ENCODE measurements around the gene EPN2. TPM values are rescaled to one million over a fixed set of nuclear protein-coding genes. Genes with fewer than 3 reads are reported as not detected.

EPN2 gene
- total RNA-seq, 1 experiment from 2014 or later, result 57.8 TPM

DNA sequence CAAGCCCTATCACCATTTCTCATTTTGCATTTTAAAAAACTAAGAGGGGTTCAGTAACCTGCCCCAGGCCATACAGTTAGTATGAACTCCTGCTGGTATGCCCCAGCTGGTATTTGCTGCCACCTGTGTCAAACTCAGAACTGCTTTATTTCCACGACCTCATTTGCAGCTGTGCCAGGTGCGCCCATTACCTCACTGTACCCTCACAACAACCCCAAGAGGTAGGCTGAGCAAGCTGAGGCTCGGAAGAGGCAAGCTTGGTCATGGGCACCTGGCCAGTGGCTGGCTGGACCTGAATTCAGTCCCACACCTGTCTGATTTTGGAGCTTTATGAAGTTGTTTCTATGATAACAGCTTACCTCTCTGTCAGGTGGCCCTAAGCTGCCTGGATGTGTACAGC lies 7.6 kb downstream of the EPN2 start:
- Histone ChIP-seq H4K91ac (ENCODE audit: insufficient read length, low read depth, low read length) (no peak overlapping the region), H3K4me2 (ENCODE audit: insufficient read depth, insufficient read length, low read length) (no peak overlapping the region), H3K79me1 (ENCODE audit: insufficient read depth, low read depth, low read length, poor library complexity, severe bottlenecking) (no peaks in the 10 kb centered on the region), H2BK12ac (ENCODE audit: insufficient read length, low read depth, low read length) (no peak overlapping the region), H3K79me2 (ENCODE audit: insufficient read depth, low read length) (peaks cover 17% of the 10 kb centered on the region; the same call in 1 of the 2 replicates), H3K4ac (ENCODE audit: low read depth, low read length) (no peak overlapping the region), H3K56ac (ENCODE audit: insufficient read length, low read depth, low read length) (no peak overlapping the region), H2BK20ac (ENCODE audit: low read depth, low read length, poor library complexity, severe bottlenecking) (no peak overlapping the region), H4K8ac (replicated peaks; ENCODE audit: insufficient read length, low read depth, low read length) (no peak overlapping the region), H4K20me1 (ENCODE audit: control insufficient read depth, insufficient read depth, insufficient read length) (no peaks in the 10 kb centered on the region), H2BK15ac (ENCODE audit: low read depth, low read length) (no peak overlapping the region), H3K4me1 (ENCODE audit: insufficient read depth, low read length) (peaks cover 2% of the 10 kb centered on the region; the same call in 1 of the 2 replicates), H3K23ac (ENCODE audit: insufficient read length, low read depth, low read length) (no peak overlapping the region), H3K23me2 (ENCODE audit: insufficient read length, low read depth, low read length, poor library complexity, severe bottlenecking) (no peaks in the 10 kb centered on the region), H3K18ac (ENCODE audit: insufficient read length, low read depth, low read length) (no peak overlapping the region), H4K5ac (ENCODE audit: insufficient read length, low read depth, low read length) (no peak overlapping the region), H2AK5ac (ENCODE audit: insufficient read length, low read length) (no peak overlapping the region), H3T11ph (ENCODE audit: low read length) (no peak overlapping the region), H3K27ac (ENCODE audit: insufficient read length, low read depth, low read length) (no peak overlapping the region), H3K9me3 (ENCODE audit: control insufficient read depth, low read depth, low read length) (no peaks in the 10 kb centered on the region), H3K27me3 (ENCODE audit: insufficient read depth, low read length) (no peaks in the 10 kb centered on the region), H2BK5ac (ENCODE audit: insufficient read length, low read length) (no peak overlapping the region), H3K14ac (ENCODE audit: insufficient read depth, low read length) (no peak overlapping the region), H2BK120ac (ENCODE audit: low read depth, low read length, poor library complexity, severe bottlenecking) (no peak overlapping the region), H3K9ac (ENCODE audit: extremely low read depth, insufficient read length, low read length) (no peak overlapping the region), H2AFZ (ENCODE audit: low read length) (no peak overlapping the region)
- H3K4me1 Mint-ChIP-seq, result peaks cover 38 to 44% of the 10 kb centered on the region in 2 experiments
- H3K27me3 Mint-ChIP-seq (ENCODE audit: low read depth), result no peaks in the 10 kb centered on the region
- TF ChIP-seq, protein P1, sequence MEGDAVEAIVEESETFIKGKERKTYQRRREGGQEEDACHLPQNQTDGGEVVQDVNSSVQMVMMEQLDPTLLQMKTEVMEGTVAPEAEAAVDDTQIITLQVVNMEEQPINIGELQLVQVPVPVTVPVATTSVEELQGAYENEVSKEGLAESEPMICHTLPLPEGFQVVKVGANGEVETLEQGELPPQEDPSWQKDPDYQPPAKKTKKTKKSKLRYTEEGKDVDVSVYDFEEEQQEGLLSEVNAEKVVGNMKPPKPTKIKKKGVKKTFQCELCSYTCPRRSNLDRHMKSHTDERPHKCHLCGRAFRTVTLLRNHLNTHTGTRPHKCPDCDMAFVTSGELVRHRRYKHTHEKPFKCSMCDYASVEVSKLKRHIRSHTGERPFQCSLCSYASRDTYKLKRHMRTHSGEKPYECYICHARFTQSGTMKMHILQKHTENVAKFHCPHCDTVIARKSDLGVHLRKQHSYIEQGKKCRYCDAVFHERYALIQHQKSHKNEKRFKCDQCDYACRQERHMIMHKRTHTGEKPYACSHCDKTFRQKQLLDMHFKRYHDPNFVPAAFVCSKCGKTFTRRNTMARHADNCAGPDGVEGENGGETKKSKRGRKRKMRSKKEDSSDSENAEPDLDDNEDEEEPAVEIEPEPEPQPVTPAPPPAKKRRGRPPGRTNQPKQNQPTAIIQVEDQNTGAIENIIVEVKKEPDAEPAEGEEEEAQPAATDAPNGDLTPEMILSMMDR (conservative IDR thresholded peaks at IDR 0.05), result no peak
- WGBS (ENCODE audit: extremely low coverage, insufficient read length, low lambda C conversion rate), result no CpG with 5 or more reads among the region's 3 CpGs
- H3K4me3 Mint-ChIP-seq, result no peak overlapping the region
- H3K36me3 Mint-ChIP-seq (ENCODE audit: insufficient read depth in 1 of 3, low read depth in 3 of 3), result peaks cover 2 to 12% (median 9%) of the 10 kb centered on the region in 3 experiments; a peak in 5 of 7 replicates
- no peak for DNase-seq
- no peak overlapping the region for H3K27ac Mint-ChIP-seq
- no peaks in the 10 kb centered on the region for H3K9me3 Mint-ChIP-seq

Measured in H9 (cell line).